ENCODE measurements around the gene NPIPB8. TPM values are rescaled to one million over a fixed set of nuclear protein-coding genes. Genes with fewer than 3 reads are reported as not detected.
"Not testable (repeated sequence)": the region's sequence is repeated elsewhere in the genome, so short reads cannot be mapped to it uniquely, and the experiment has no call there.

The NPIPB8 gene
- total RNA-seq, 1 experiment from 2014 or later, result 1.1 TPM

GRCh38 chr16:28602062-28602461 lies 35.8 kb upstream of the NPIPB8 start:
- H3K9me3 ChIP-seq (ENCODE audit: low read length); H3K9me2 ChIP-seq (replicated peaks; ENCODE audit: low read length); CTCF ChIA-PET; H2AFZ ChIP-seq (ENCODE audit: low read length); H3F3A ChIP-seq (ENCODE audit: low read length, unreplicated experiment); DNase-seq; H3K79me2 ChIP-seq (ENCODE audit: low read length); BruUV-seq (replicated peaks); H3K27me3 ChIP-seq (ENCODE audit: low read length); H3K9ac ChIP-seq (ENCODE audit: low read length); H3K36me3 ChIP-seq (ENCODE audit: low read depth, low read length); intact Hi-C loops (cut with micrococcal nuclease); H3K27ac ChIP-seq (ENCODE audit: low read length); H3K4me2 ChIP-seq (ENCODE audit: low read length); H3K4me3 ChIP-seq (ENCODE audit: low read length); POLR2A ChIA-PET (ENCODE audit: unreplicated experiment); ATAC-seq; H3K4me1 ChIP-seq (ENCODE audit: insufficient read depth, low read length); H4K20me1 ChIP-seq (ENCODE audit: low read length): not testable (repeated sequence)

GRCh38 chr16:28602529-28602928 lies 35.3 kb upstream of the NPIPB8 start:
- TF ChIP-seq EZH2phosphoT487 (IDR thresholded peaks at IDR 0.05; ENCODE audit: borderline replicate concordance, low read length), result no peak
- no peak for TF ChIP-seq CTCF (conservative IDR thresholded peaks at IDR 0.05; ENCODE audit: low read depth, low read length)
- TF ChIP-seq EZH2 (IDR thresholded peaks at IDR 0.05; ENCODE audit: low read length, unreplicated experiment), result no peak
- POLR2A ChIA-PET (ENCODE audit: unreplicated experiment), result no interaction called here
- CTCF ChIA-PET, result no interaction called here

GRCh38 chr16:28603381-28604185 lies 34.3 kb upstream of the NPIPB8 start:
- Histone ChIP-seq H3K36me3 (ENCODE audit: low read depth, low read length) (no peaks in the 10 kb centered on the region), H2AFZ (ENCODE audit: low read length) (no peak overlapping the region), H3K27me3 (ENCODE audit: low read length) (no peaks in the 10 kb centered on the region), H3K4me1 (ENCODE audit: insufficient read depth, low read length) (no peaks in the 10 kb centered on the region), H3F3A (ENCODE audit: low read length, unreplicated experiment) (no peaks in the 10 kb centered on the region), H3K9ac (ENCODE audit: low read length) (no peak overlapping the region), H3K4me3 (ENCODE audit: low read length) (no peak overlapping the region), H3K9me3 (ENCODE audit: low read length) (no peaks in the 10 kb centered on the region), H3K27ac (ENCODE audit: low read length) (no peak overlapping the region), H4K20me1 (ENCODE audit: low read length) (no peaks in the 10 kb centered on the region), H3K4me2 (ENCODE audit: low read length) (no peak overlapping the region), H3K9me2 (replicated peaks; ENCODE audit: low read length) (no peaks in the 10 kb centered on the region), H3K79me2 (ENCODE audit: low read length) (no peaks in the 10 kb centered on the region)
- BruUV-seq (replicated peaks), result no TSS peak
- ChIA-PET CTCF (no interaction called here), POLR2A (ENCODE audit: unreplicated experiment) (no interaction called here)
- TF ChIP-seq EZH2 (IDR thresholded peaks at IDR 0.05; ENCODE audit: low read length, unreplicated experiment) (no peak), CTCF (conservative IDR thresholded peaks at IDR 0.05; ENCODE audit: low read depth, low read length) (no peak), EZH2phosphoT487 (IDR thresholded peaks at IDR 0.05; ENCODE audit: borderline replicate concordance, low read length) (no peak)
- intact Hi-C loops (cut with micrococcal nuclease), result no loop called here
- DNase-seq (no peak), ATAC-seq (no peak)

More at GRCh38 chr16:28602529-28602928, 35.3 kb upstream of the NPIPB8 start:
- Histone ChIP-seq H3F3A (ENCODE audit: low read length, unreplicated experiment) (no peaks in the 10 kb centered on the region), H3K79me2 (ENCODE audit: low read length) (no peaks in the 10 kb centered on the region), H3K4me1 (ENCODE audit: insufficient read depth, low read length) (no peaks in the 10 kb centered on the region), H3K27me3 (ENCODE audit: low read length) (no peaks in the 10 kb centered on the region), H3K4me3 (ENCODE audit: low read length) (no peak overlapping the region), H4K20me1 (ENCODE audit: low read length) (no peaks in the 10 kb centered on the region), H2AFZ (ENCODE audit: low read length) (no peak overlapping the region), H3K9ac (ENCODE audit: low read length) (no peak overlapping the region), H3K36me3 (ENCODE audit: low read depth, low read length) (no peaks in the 10 kb centered on the region), H3K4me2 (ENCODE audit: low read length) (no peak overlapping the region), H3K9me2 (replicated peaks; ENCODE audit: low read length) (no peaks in the 10 kb centered on the region), H3K27ac (ENCODE audit: low read length) (no peak overlapping the region), H3K9me3 (ENCODE audit: low read length) (no peaks in the 10 kb centered on the region)
- DNase-seq, result no peak
- no TSS peak for BruUV-seq (replicated peaks)
- ATAC-seq, result no peak
- intact Hi-C loops (cut with micrococcal nuclease), result no loop called here

All from PC-3 (cell line).